Endodermal cell (in vitro differentiated cells): ENCODE data around the gene THSD4. TPM values are rescaled to one million over a fixed set of nuclear protein-coding genes. Genes with fewer than 3 reads are reported as not detected.

Source experiments
- DNase-seq: peaks from one replicate; pipeline ENCODE4 v3.0.0-alpha.2; 2017
- H3K27ac ChIP-seq: 2 replicates; pipeline ENCODE4 v1.5.1; 2013; ENCODE audit warnings: mild to moderate bottlenecking, low read depth, low read length, moderate library complexity
- H3K27me3 ChIP-seq: 2 replicates; pipeline ENCODE4 v1.6.1; 2013; ENCODE audit warnings: mild to moderate bottlenecking, low read length, moderate library complexity; ENCODE audit not compliant: insufficient read depth, control insufficient read depth, poor library complexity, severe bottlenecking
- H3K36me3 ChIP-seq: 2 replicates; pipeline ENCODE4 v1.7.0; 2013; ENCODE audit warnings: mild to moderate bottlenecking, low read length, moderate library complexity; ENCODE audit not compliant: control insufficient read depth, insufficient read depth
- H3K4me1 ChIP-seq: one replicate; pipeline ENCODE4 v1.7.0; 2013; ENCODE audit warnings: low read length; ENCODE audit not compliant: control insufficient read depth, insufficient read depth
- H3K4me3 ChIP-seq: 2 replicates; pipeline ENCODE4 v1.5.1; 2013; ENCODE audit warnings: mild to moderate bottlenecking, low read length, moderate library complexity
- H3K9ac ChIP-seq: 2 replicates; pipeline ENCODE4 v1.6.1; 2013; ENCODE audit warnings: mild to moderate bottlenecking, low read length, moderate library complexity; ENCODE audit not compliant: poor library complexity, severe bottlenecking; ENCODE audit errors: extremely low read depth
- H3K9me3 ChIP-seq: 2 replicates; pipeline ENCODE4 v1.6.1; 2013; ENCODE audit warnings: mild to moderate bottlenecking, low read length, moderate library complexity; ENCODE audit not compliant: control insufficient read depth
- H3K27ac Mint-ChIP-seq: 2 replicates; pipeline ENCODE4 v1.8.0; 2020; ENCODE audit warnings: mixed read lengths
- H3K27me3 Mint-ChIP-seq: 2 replicates; pipeline ENCODE4 v1.8.0; 2021; ENCODE audit warnings: mild to moderate bottlenecking, mixed read lengths; ENCODE audit not compliant: insufficient read depth
- H3K36me3 Mint-ChIP-seq: 2 replicates; pipeline ENCODE4 v1.8.0; 2020; ENCODE audit warnings: low read depth, mixed read lengths
- H3K4me1 Mint-ChIP-seq: 2 replicates; pipeline ENCODE4 v1.8.0; 2020; ENCODE audit warnings: mixed read lengths
- H3K4me3 Mint-ChIP-seq: 2 replicates; pipeline ENCODE4 v1.8.0; 2020; ENCODE audit warnings: mild to moderate bottlenecking, moderate library complexity, mixed read lengths
- H3K9me3 Mint-ChIP-seq: 2 replicates; pipeline ENCODE4 v1.8.0; 2020; ENCODE audit warnings: mild to moderate bottlenecking, mixed read lengths
- CTCF ChIP-seq: fragments of 200-600 bp; sonication (generic); conservative IDR thresholded peaks from 2 replicates; pipeline ENCODE4 v1.5.0; 2021; ENCODE audit warnings: antibody characterized with exemption, mild to moderate bottlenecking
- WGBS, 2 experiments: methylation state at CpG; one replicate each; pipeline versions ENCODE4 v1.1.5 to v1.1.7; 2013; ENCODE audit warnings: missing lambda C conversion rate in 2 of 2, mixed read lengths in 1 of 2; ENCODE audit not compliant: insufficient coverage in 1 of 2, insufficient read length in 1 of 2; 5-methylcytosine and 5-hydroxymethylcytosine counted together
- total RNA-seq, 2 donors: library from RNA; stranded (reverse); fragmentation: NEBNext Ultra II Directional in 1 of 2; extraction: Animal tissue kit (Norgen Biotek cat#: 25700) in 1 of 2; gene quantifications; 2 replicates in 1 of 2; 3 replicates in 1 of 2; pipeline ENCODE4 v1.2.1, GENCODE V29; 2021

Gene THSD4
- total RNA-seq, 2 donors from 2014 or later, result 4.6 to 5.4 TPM

- Mint-ChIP-seq H3K9me3 (no peaks in the 10 kb centered on the region), H3K27ac (peak overlapping the region; percentile 0), H3K36me3 (no peaks in the 10 kb centered on the region), H3K27me3 (peaks cover 14% of the 10 kb centered on the region), H3K4me1 (peaks cover 47% of the 10 kb centered on the region), H3K4me3 (no peak overlapping the region)
- no peaks in the 10 kb centered on the region for H3K9me3 ChIP-seq
- no peaks in the 10 kb centered on the region for H3K36me3 ChIP-seq
- WGBS, 2 experiments, result 83 to 94% methylated on average over 3 to 5 of the region's 5 CpGs
- peaks cover 16% of the 10 kb centered on the region for H3K4me1 ChIP-seq
- no peak overlapping the region for H3K9ac ChIP-seq
- no peak for TF ChIP-seq CTCF
- H3K27me3 ChIP-seq, result peaks cover 12% of the 10 kb centered on the region
- DNase-seq, result peak; percentile 53
- no peak overlapping the region for H3K4me3 ChIP-seq
- no peak overlapping the region for H3K27ac ChIP-seq
These were observed 564.6 kb downstream of the THSD4 start for GRCh38 chr15:71679793-71680353.

GRCh38 chr15:71682001-71682400 lies 566.7 kb downstream of the THSD4 start:
- no peak for TF ChIP-seq CTCF
- Histone ChIP-seq H3K9me3 (no peaks in the 10 kb centered on the region), H3K27me3 (peaks cover 5% of the 10 kb centered on the region), H3K36me3 (no peaks in the 10 kb centered on the region), H3K4me1 (peaks cover 16% of the 10 kb centered on the region), H3K27ac (no peak overlapping the region), H3K4me3 (no peak overlapping the region), H3K9ac (no peak overlapping the region)
- Mint-ChIP-seq H3K4me3 (no peak overlapping the region), H3K36me3 (no peaks in the 10 kb centered on the region), H3K9me3 (no peaks in the 10 kb centered on the region), H3K4me1 (peaks cover 41% of the 10 kb centered on the region), H3K27ac (no peak overlapping the region), H3K27me3 (peaks cover 7% of the 10 kb centered on the region)
- no peak for DNase-seq
- WGBS, 2 experiments, result 83 to 100% methylated on average over 1 to 3 of the region's 3 CpGs

GRCh38 chr15:71683411-71684274 lies 568.4 kb downstream of the THSD4 start:
- no peak for DNase-seq
- no peak overlapping the region for H3K9ac ChIP-seq

More at GRCh38 chr15:71683411-71684274, 568.4 kb downstream of the THSD4 start:
- peaks cover 4% of the 10 kb centered on the region for H3K4me1 ChIP-seq
- WGBS, 2 experiments, result 79 to 94% methylated on average over 2 to 7 of the region's 9 CpGs
- no peak overlapping the region for H3K4me3 ChIP-seq
- no peaks in the 10 kb centered on the region for H3K9me3 ChIP-seq
- H3K27ac Mint-ChIP-seq, result no peak overlapping the region
- peaks cover 25% of the 10 kb centered on the region for H3K4me1 Mint-ChIP-seq
- peaks cover 4% of the 10 kb centered on the region for H3K27me3 Mint-ChIP-seq
- no peaks in the 10 kb centered on the region for H3K9me3 Mint-ChIP-seq
- TF ChIP-seq CTCF, result no peak
- no peak overlapping the region for H3K27ac ChIP-seq
- no peak overlapping the region for H3K4me3 Mint-ChIP-seq
- H3K36me3 ChIP-seq, result no peaks in the 10 kb centered on the region
- H3K27me3 ChIP-seq, result no peaks in the 10 kb centered on the region
- H3K36me3 Mint-ChIP-seq, result no peaks in the 10 kb centered on the region
